ENCODE data around the gene REXO4.

REXO4 gene

DNA sequence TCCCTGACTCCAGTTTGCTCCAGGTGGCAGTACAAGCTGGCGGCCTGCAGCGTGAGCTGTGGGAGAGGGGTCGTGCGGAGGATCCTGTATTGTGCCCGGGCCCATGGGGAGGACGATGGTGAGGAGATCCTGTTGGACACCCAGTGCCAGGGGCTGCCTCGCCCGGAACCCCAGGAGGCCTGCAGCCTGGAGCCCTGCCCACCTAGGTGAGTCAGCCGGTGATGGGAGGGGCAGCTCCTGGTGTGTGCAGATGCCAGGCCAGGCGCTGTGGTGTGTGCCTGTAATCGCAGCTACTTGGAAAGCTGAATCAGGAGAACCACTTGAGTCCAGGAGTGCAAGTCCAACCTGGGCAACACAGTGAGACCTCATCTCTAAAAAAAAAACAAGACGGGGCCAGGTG is 31.9 kb upstream of the REXO4 start:
- no peak for DNase-seq

- DNase-seq = no peak
Measured at GRCh38 chr9:133448487-133448972, 30.7 kb upstream of the REXO4 start.

- DNase-seq = no peak
Measured at GRCh38 chr9:133445293-133445969, 27.6 kb upstream of the REXO4 start.

DNA sequence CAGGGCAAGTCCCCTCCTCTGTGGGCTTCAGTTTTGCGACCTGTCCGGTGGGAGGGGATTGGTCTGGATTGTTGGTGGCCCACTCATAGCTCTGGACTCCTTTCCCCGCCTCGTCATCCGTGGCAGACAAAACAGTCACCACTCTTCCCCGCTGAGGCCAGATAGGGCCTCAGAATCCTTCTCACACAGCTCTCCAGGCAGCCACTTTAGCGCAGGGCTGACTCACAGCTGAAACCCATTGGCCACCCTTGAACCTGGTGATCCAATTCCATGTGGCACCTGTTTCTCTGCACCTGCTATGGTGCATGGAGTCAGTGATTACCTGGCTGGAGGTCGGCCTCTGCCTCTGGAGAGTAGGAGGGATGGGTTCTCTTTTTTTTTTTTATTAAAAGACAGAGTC is 26.2 kb upstream of the REXO4 start:
- DNase-seq = no peak

DNA sequence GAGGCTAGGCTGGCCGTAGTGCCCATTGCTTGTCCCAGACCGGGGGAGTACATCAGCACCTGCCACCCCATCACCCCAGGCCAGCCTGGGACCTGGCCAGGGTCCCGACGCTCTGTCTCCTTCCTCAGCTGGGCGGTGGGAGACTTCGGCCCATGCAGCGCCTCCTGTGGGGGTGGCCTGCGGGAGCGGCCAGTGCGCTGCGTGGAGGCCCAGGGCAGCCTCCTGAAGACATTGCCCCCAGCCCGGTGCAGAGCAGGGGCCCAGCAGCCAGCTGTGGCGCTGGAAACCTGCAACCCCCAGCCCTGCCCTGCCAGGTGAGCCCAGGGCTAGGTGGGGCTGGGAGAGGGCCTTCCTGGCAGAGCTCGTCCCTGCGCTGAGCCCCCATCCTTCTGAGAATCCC is 25.4 kb upstream of the REXO4 start:
- no peak for DNase-seq

- DNase-seq = no peak
Measured at GRCh38 chr9:133441571-133441970, 23.8 kb upstream of the REXO4 start.

- no peak for DNase-seq
Measured at GRCh38 chr9:133440874-133441273, 23.1 kb upstream of the REXO4 start.

DNA sequence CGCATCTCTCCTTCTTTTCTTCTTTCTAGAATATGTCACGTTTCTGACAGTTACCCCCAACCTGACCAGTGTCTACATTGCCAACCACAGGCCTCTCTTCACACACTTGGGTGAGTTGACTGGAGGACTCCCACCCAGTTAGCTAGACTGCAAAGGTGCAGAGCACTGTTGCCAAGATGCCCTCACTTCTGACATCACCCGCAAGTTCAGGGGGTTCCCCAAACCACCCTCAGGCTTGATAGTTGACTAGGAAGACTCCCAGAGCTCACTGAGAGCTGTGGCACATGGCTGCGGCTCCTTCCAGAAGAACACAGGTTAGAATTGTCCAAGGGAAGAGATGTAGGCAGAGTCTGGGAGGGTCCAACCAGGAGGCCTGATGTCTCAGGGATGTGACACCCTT is 21.5 kb upstream of the REXO4 start:
- no peak for DNase-seq

- no peak for DNase-seq
Measured at GRCh38 chr9:133437753-133438531, 20.1 kb upstream of the REXO4 start.

DNA sequence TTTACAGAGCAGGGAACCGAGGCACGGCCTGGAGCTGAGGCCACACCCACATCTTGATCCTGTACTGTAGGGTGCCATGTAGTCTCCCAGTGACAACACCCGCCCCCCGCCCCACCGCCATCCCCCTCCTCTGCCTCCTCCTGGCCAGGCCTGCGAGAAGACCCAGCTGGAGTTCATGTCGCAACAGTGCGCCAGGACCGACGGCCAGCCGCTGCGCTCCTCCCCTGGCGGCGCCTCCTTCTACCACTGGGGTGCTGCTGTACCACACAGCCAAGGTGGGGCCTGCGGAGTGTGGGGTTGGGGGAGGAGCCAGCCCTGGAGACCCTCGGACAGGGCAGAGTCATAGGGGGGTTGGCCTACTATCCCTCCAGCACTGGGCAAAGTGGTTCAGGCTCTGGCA is 18.9 kb upstream of the REXO4 start:
- DNase-seq = no peak

- DNase-seq = no peak
Measured at GRCh38 chr9:133433351-133433843, 15.6 kb upstream of the REXO4 start.

DNA sequence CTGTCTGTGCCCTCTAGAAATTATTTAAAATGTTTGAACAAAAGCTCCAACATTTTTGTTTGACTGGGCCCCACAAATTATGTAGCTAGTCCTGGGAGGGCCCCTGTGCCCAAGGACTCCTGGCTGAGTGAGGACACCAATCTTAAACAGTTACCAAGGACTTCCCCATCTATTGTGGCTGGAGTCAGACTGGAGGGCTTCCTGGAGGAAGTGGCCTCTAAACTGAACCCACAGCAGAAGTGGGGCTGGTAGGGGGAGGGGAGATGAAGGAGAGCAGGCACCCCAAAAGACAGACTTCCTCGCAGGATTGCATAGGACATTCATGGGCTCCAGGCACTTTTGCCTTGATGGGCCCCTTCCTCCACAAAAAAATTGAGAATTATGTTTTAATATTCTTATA is 12.4 kb upstream of the REXO4 start:
- no peak for DNase-seq

DNA sequence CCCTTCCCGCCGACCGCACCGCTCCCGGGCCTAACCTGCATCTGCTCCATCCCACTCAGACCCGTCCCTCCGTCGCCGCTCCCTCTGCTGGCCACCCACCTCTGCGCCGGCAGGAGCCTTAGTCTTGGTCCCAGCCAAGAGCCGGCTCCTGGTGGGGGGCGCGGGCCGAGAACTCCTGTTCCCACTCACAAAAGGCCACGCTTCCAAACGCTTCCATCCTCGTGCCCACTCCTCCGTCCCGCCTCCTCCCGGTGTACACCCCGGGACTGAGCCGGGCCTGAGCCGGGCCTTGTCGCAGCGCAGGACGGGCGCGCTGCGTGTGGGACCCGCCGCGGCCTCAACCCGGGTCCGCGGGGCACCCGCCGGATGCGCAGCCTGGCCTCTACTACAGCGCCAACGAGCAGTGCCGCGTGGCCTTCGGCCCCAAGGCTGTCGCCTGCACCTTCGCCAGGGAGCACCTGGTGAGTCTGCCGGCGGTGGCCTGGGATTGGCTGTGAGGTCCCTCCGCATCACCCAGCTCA is 11.9 kb upstream of the REXO4 start:
- no peak for DNase-seq

DNA sequence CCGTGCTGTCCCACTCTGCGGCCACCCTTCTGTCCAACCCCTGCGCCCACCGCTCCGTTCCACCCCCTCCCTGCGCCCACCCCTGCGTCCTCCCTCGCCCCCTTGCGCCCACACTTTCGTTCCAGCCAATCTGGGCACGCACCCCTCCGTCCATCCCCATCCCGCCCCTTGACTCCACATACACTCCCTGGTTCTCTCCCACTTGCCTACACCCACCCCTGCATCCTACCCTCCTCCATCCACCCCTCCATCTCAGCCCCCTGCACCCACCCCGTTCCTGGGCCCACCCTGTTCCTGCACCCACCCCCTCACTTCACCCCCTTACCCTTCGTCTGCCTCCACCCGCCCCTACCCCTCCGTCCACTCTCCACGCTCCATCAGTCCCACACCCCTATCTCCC is 11.4 kb upstream of the REXO4 start:
- DNase-seq = no peak

DNA sequence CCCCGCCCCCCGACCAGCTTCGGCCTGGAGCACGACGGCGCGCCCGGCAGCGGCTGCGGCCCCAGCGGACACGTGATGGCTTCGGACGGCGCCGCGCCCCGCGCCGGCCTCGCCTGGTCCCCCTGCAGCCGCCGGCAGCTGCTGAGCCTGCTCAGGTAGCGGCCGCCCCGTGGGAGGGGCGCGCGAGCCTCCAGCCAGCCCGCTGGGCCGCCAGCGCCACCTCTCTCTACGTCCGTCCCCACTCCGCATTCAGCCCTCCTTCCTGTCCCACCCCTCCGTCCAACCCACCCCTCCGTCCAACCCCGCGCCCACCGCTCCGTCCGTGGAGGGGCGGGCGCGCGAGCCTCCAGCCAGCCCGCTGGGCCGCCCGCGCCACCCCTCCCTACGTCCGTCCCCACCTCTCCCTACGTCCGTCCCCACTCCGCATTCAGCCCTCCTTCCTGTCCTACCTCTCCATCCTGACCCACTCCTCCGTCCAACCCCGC is 10.8 kb upstream of the REXO4 start:
- DNase-seq = no peak

- DNase-seq = no peak
Measured at GRCh38 chr9:133427658-133428348, 10.0 kb upstream of the REXO4 start.

DNA sequence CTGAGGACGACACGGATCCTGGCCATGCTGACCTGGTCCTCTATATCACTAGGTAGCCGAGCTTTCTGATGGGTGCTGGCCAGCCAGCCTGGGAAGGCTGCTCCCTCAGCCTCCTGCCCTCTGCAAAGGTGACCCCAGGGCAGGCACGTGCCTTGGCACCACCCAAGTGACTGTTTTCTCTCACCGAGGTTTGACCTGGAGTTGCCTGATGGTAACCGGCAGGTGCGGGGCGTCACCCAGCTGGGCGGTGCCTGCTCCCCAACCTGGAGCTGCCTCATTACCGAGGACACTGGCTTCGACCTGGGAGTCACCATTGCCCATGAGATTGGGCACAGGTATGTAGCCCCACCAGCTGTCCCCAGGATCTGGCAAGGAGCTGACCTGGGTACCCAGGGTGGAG is 8.2 kb upstream of the REXO4 start:
- DNase-seq = no peak

DNA sequence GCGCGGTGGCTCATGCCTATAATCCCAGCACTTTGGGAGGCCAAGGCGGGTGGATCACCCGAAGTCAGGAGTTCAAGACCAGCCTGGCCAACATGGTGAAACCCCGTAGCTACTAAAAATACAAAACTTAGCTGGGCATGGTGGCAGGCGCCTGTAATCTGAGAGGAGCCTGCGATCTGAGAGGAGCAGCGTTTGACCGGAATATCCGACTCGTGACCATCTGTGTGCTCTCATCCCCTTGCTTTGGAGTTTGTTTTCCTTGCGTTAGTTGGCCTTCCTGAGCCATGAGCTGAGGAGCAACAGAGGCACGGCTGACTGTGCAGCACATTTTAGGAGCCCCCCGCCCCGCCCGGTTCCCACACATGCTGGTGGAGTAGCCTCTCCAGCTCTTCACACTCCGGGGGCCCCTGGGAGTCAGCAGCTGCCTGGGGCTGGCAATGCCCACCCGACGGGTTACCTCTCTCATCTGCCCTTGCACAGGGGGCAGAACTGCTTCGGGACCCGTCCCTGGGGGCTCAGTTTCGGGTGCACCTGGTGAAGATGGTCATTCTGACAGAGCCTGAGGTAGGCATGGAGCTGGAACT is 7.3 kb upstream of the REXO4 start:
- DNase-seq = no peak

- DNase-seq = no peak
Measured at GRCh38 chr9:133424187-133424586, 6.4 kb upstream of the REXO4 start.

- DNase-seq = no peak
Measured at GRCh38 chr9:133423216-133423615, 5.4 kb upstream of the REXO4 start.

- DNase-seq = peak; percentile 19 to 47
Measured at GRCh38 chr9:133421615-133422542, 4.1 kb upstream of the REXO4 start, which contains the start of gene ADAMTS13. TSS of gene ADAMTS13 (plus strand) at chr9:133422367. CDS start at chr9:133422444, 77 bp downstream.

- DNase-seq = no peak
Measured at GRCh38 chr9:133420392-133420827, 2.6 kb upstream of the REXO4 start.

Data from SHP77 (cell line).